Measurements from ENCODE around the gene GID8. TPM values are rescaled to one million over a fixed set of nuclear protein-coding genes. Genes with fewer than 3 reads are reported as not detected.

GID8 gene
- total and polyA plus RNA-seq, 8 donors: 24.5 to 52.6 (median 47.6) TPM

GRCh38 chr20:62944184-62944583, 6.2 kb downstream of the GID8 start:
- DNase-seq: no peak
- peaks cover 0 to 84% of the 10 kb centered on the region in 2 donors for H3K36me3 ChIP-seq

GRCh38 chr20:62944746-62945145, 6.8 kb downstream of the GID8 start:
- TF ChIP-seq CTCF (IDR thresholded peaks at IDR 0.05): no peak
- Histone ChIP-seq H3K27ac (no peak overlapping the region), H3K4me3 (no peak overlapping the region), H3K4me1 (peaks cover 2% of the 10 kb centered on the region in 2 donors), H3K27me3 (no peaks in the 10 kb centered on the region), H3K9me3 (no peaks in the 10 kb centered on the region), H3K36me3 (peaks cover 0 to 90% of the 10 kb centered on the region in 2 donors)
- intact Hi-C loops (cut with DNase I): no loop called here
- DNase-seq (no peak), ATAC-seq (no peak)

More at GRCh38 chr20:62944184-62944583, 6.2 kb downstream of the GID8 start:
- Histone ChIP-seq H3K4me1 (peaks cover 7 to 8% of the 10 kb centered on the region in 2 donors), H3K27ac (no peak overlapping the region), H3K27me3 (no peaks in the 10 kb centered on the region), H3K9me3 (no peaks in the 10 kb centered on the region), H3K4me3 (no peak overlapping the region)
- intact Hi-C loops (cut with DNase I): no loop called here
- ATAC-seq: no peak
- no peak for TF ChIP-seq CTCF (IDR thresholded peaks at IDR 0.05)

GRCh38 chr20:62945771-62946339, 7.9 kb downstream of the GID8 start:
- H3K36me3 ChIP-seq: peaks cover 0 to 100% of the 10 kb centered on the region in 2 donors
- no peak overlapping the region for H3K4me3 ChIP-seq
- ATAC-seq (no peak), DNase-seq (peak in 1 of 4 donors; percentile 22)
- H3K27me3 ChIP-seq: no peaks in the 10 kb centered on the region
- H3K27ac ChIP-seq: no peak overlapping the region
- intact Hi-C loops (cut with DNase I): no loop called here
- no peaks in the 10 kb centered on the region for H3K4me1 ChIP-seq
- no peaks in the 10 kb centered on the region for H3K9me3 ChIP-seq
- TF ChIP-seq CTCF (IDR thresholded peaks at IDR 0.05): no peak

- Histone ChIP-seq H3K4me1 (peaks cover 0 to 8% of the 10 kb centered on the region in 2 donors), H3K27me3 (no peaks in the 10 kb centered on the region), H3K4me3 (no peak overlapping the region), H3K9me3 (no peaks in the 10 kb centered on the region), H3K36me3 (peaks cover 0 to 90% of the 10 kb centered on the region in 2 donors), H3K27ac (no peak overlapping the region)
- TF ChIP-seq CTCF (IDR thresholded peaks at IDR 0.05): no peak
- no peak for ATAC-seq
- intact Hi-C loops (cut with DNase I): no loop called here
- DNase-seq: peak in 1 of 4 donors; percentile 22
These were observed 9.0 kb downstream of the GID8 start for GRCh38 chr20:62946918-62947317.

- Histone ChIP-seq H3K9me3 (no peaks in the 10 kb centered on the region), H3K4me1 (peaks cover 0 to 16% of the 10 kb centered on the region in 2 donors), H3K4me3 (no peak overlapping the region), H3K36me3 (peaks cover 0 to 82% of the 10 kb centered on the region in 2 donors), H3K27ac (no peak overlapping the region), H3K27me3 (no peaks in the 10 kb centered on the region)
- no peak for TF ChIP-seq CTCF (IDR thresholded peaks at IDR 0.05)
- DNase-seq: peak in 1 of 4 donors; percentile 50
- no peak for ATAC-seq
- intact Hi-C loops (cut with DNase I): no loop called here
These were observed 9.8 kb downstream of the GID8 start for GRCh38 chr20:62947532-62948300.
